ENCODE results near the gene GAS2L1.

Gene GAS2L1

DNA sequence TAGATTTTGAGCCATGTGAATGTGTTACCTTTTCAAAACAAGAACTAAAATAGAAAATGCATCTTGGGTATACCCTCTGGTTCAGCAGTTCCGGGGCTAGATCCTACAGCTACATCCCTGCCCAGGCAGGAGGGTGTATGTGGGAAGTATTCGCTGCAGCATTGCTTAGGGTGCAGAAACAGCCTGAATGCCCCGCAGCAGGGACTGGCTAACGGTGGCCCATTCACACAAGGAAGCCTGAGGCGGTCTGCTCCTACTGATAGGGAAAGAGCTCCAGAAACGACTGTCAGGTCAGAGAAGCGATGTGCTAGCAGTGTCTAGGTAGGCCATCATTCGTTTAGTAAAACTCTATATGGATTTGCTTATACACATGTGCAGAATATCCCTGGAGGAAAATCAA lies 18.9 kb downstream of the GAS2L1 start:
- DNase-seq (ENCODE audit: low read depth), result no peak
- no peak overlapping the region for H3K4me3 ChIP-seq (ENCODE audit: low read depth, low read length)
- TF ChIP-seq, protein P1, sequence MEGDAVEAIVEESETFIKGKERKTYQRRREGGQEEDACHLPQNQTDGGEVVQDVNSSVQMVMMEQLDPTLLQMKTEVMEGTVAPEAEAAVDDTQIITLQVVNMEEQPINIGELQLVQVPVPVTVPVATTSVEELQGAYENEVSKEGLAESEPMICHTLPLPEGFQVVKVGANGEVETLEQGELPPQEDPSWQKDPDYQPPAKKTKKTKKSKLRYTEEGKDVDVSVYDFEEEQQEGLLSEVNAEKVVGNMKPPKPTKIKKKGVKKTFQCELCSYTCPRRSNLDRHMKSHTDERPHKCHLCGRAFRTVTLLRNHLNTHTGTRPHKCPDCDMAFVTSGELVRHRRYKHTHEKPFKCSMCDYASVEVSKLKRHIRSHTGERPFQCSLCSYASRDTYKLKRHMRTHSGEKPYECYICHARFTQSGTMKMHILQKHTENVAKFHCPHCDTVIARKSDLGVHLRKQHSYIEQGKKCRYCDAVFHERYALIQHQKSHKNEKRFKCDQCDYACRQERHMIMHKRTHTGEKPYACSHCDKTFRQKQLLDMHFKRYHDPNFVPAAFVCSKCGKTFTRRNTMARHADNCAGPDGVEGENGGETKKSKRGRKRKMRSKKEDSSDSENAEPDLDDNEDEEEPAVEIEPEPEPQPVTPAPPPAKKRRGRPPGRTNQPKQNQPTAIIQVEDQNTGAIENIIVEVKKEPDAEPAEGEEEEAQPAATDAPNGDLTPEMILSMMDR (IDR thresholded peaks at IDR 0.05; ENCODE audit: low read depth, low read length, missing control alignments), result no peak
- in situ Hi-C loops (cut with HindIII; ENCODE audit: low sequenced_read_pairs), result no loop called here

- no peak for DNase-seq (ENCODE audit: low read depth)
- in situ Hi-C loops (cut with HindIII; ENCODE audit: low sequenced_read_pairs), result no loop called here
- TF ChIP-seq, protein P1 (IDR thresholded peaks at IDR 0.05; ENCODE audit: low read depth, low read length, missing control alignments), result no peak
- no peak overlapping the region for H3K4me3 ChIP-seq (ENCODE audit: low read depth, low read length)
Observed at GRCh38 chr22:29325785-29326315, 19.4 kb downstream of the GAS2L1 start.

GRCh38 chr22:29326481-29326880 lies 20.0 kb downstream of the GAS2L1 start:
- TF ChIP-seq, protein P1 (IDR thresholded peaks at IDR 0.05; ENCODE audit: low read depth, low read length, missing control alignments), result no peak
- in situ Hi-C loops (cut with HindIII; ENCODE audit: low sequenced_read_pairs), result no loop called here
- no peak overlapping the region for H3K4me3 ChIP-seq (ENCODE audit: low read depth, low read length)
- no peak for DNase-seq (ENCODE audit: low read depth)

GRCh38 chr22:29327089-29327764 lies 20.8 kb downstream of the GAS2L1 start:
- TF ChIP-seq, protein P1 (IDR thresholded peaks at IDR 0.05; ENCODE audit: low read depth, low read length, missing control alignments), result no peak
- H3K4me3 ChIP-seq (ENCODE audit: low read depth, low read length), result no peak overlapping the region
- in situ Hi-C loops (cut with HindIII; ENCODE audit: low sequenced_read_pairs), result no loop called here
- DNase-seq (ENCODE audit: low read depth), result no peak

DNA sequence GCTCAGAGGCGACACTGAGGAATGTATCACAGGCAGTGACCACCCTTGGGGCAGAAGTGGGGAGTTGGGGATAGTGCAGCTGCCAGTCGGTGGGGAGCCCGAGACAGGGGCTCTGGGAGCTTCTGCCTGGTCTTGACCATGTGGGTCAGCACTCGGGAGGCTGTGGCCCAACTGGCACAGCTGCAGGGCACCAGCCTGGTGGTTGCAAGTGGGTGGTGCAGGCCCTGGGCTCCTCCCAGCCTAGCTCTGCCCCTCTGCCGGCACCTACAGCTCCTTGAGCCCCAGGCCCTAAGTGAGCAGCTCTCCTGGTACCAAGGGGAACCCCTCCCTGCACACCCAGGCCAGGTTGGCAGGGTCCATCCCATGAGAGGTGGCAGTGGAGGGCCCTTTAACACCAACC lies 21.6 kb downstream of the GAS2L1 start:
- TF ChIP-seq, protein P1 (IDR thresholded peaks at IDR 0.05; ENCODE audit: low read depth, low read length, missing control alignments), result no peak
- in situ Hi-C loops (cut with HindIII; ENCODE audit: low sequenced_read_pairs), result no loop called here

GRCh38 chr22:29328566-29329500 lies 22.4 kb downstream of the GAS2L1 start:
- TF ChIP-seq, protein P1 (IDR thresholded peaks at IDR 0.05; ENCODE audit: low read depth, low read length, missing control alignments), result no peak
- in situ Hi-C loops (cut with HindIII; ENCODE audit: low sequenced_read_pairs), result no loop called here
- DNase-seq (ENCODE audit: low read depth), result no peak
- no peak overlapping the region for H3K4me3 ChIP-seq (ENCODE audit: low read depth, low read length)

More for the DNA sequence above, 21.6 kb downstream of the GAS2L1 start:
- no peak for DNase-seq (ENCODE audit: low read depth)
- no peak overlapping the region for H3K4me3 ChIP-seq (ENCODE audit: low read depth, low read length)

Measured in astrocyte of the cerebellum (primary cell).